Ishikawa (cell line): ENCODE results near the gene SCFD2.

Experiments
- CEBPB ChIP-seq: IDR thresholded peaks from 2 replicates; pipeline ENCODE4 v1.6.1; 2012
- EGR1 ChIP-seq: IDR thresholded peaks from 2 replicates; pipeline ENCODE4 v1.6.1; 2012
- EP300 ChIP-seq: IDR thresholded peaks from 2 replicates; pipeline ENCODE4 v1.6.1; 2012; ENCODE audit warnings: borderline replicate concordance
- MAX ChIP-seq: IDR thresholded peaks from 2 replicates; pipeline ENCODE4 v1.6.1; 2012
- RAD21 ChIP-seq: IDR thresholded peaks from 2 replicates; pipeline ENCODE4 v1.6.1; 2012; ENCODE audit warnings: low read depth
- REST ChIP-seq: IDR thresholded peaks from 2 replicates; pipeline ENCODE4 v1.6.1; 2012; ENCODE audit warnings: low read depth, mild to moderate bottlenecking
- TAF1 ChIP-seq: IDR thresholded peaks from 2 replicates; pipeline ENCODE4 v1.6.1; 2012; ENCODE audit warnings: low read depth, mild to moderate bottlenecking
- TCF12 ChIP-seq: IDR thresholded peaks from 2 replicates; pipeline ENCODE4 v1.6.1; 2012; ENCODE audit warnings: low read depth
- TEAD4 ChIP-seq: IDR thresholded peaks from 2 replicates; pipeline ENCODE4 v1.6.1; 2012
- USF1 ChIP-seq: IDR thresholded peaks from 2 replicates; pipeline ENCODE4 v1.6.1; 2012
- YY1 ChIP-seq: IDR thresholded peaks from 2 replicates; pipeline ENCODE4 v1.6.1; 2012; ENCODE audit warnings: low read depth
- ZBTB7A ChIP-seq: IDR thresholded peaks from 2 replicates; pipeline ENCODE4 v1.6.1; 2012; ENCODE audit warnings: low read depth

GRCh38 chr4:53309321-53310040, 56.4 kb downstream of the SCFD2 start:
- TF ChIP-seq REST: no peak
- TF ChIP-seq TEAD4: no peak
- TF ChIP-seq ZBTB7A: no peak
- no peak for TF ChIP-seq CEBPB
- TF ChIP-seq YY1: no peak
- no peak for TF ChIP-seq RAD21
- TF ChIP-seq MAX: no peak
- no peak for TF ChIP-seq EP300
- TF ChIP-seq EGR1: no peak
- no peak for TF ChIP-seq TCF12
- no peak for TF ChIP-seq USF1
- TF ChIP-seq TAF1: no peak
